ENCODE results near the gene HOXD1.

Gene HOXD1

GRCh38 chr2:176167398-176167797, 21.1 kb upstream of the HOXD1 start:
- FAIRE-seq, result no peak

GRCh38 chr2:176169181-176169580, 19.3 kb upstream of the HOXD1 start:
- no peak for FAIRE-seq

- FAIRE-seq, result no peak
These were observed 18.8 kb upstream of the HOXD1 start for GRCh38 chr2:176169711-176170110.

GRCh38 chr2:176170602-176171305, 17.7 kb upstream of the HOXD1 start:
- no peak for FAIRE-seq

- FAIRE-seq, result no peak
These were observed 17.0 kb upstream of the HOXD1 start for GRCh38 chr2:176171351-176172006.

- no peak for FAIRE-seq
These were observed 16.2 kb upstream of the HOXD1 start for GRCh38 chr2:176172007-176172894.

- FAIRE-seq, result no peak
These were observed 15.4 kb upstream of the HOXD1 start for GRCh38 chr2:176172895-176173566.

GRCh38 chr2:176173567-176174381, 14.7 kb upstream of the HOXD1 start:
- FAIRE-seq, result no peak

GRCh38 chr2:176174382-176174823, 14.1 kb upstream of the HOXD1 start:
- no peak for FAIRE-seq

GRCh38 chr2:176174824-176175708, 13.4 kb upstream of the HOXD1 start:
- FAIRE-seq, result no peak

GRCh38 chr2:176175709-176176607, 12.5 kb upstream of the HOXD1 start:
- no peak for FAIRE-seq

GRCh38 chr2:176177580-176178037, 10.9 kb upstream of the HOXD1 start:
- no peak for FAIRE-seq

- FAIRE-seq, result no peak
These were observed 10.3 kb upstream of the HOXD1 start for GRCh38 chr2:176178038-176178756.

GRCh38 chr2:176178757-176179295, 9.6 kb upstream of the HOXD1 start:
- FAIRE-seq, result no peak

- no peak for FAIRE-seq
These were observed 6.9 kb upstream of the HOXD1 start for GRCh38 chr2:176181551-176181950.

- FAIRE-seq, result no peak
These were observed 5.8 kb upstream of the HOXD1 start for GRCh38 chr2:176182671-176183070.

- FAIRE-seq, result no peak
These were observed 3.7 kb upstream of the HOXD1 start for GRCh38 chr2:176184749-176185148.

- FAIRE-seq, result no peak
These were observed 2.4 kb upstream of the HOXD1 start for GRCh38 chr2:176186024-176186423.

All from G401.6 (cell line).